Right lobe of liver (tissue), 6 donors: Measurements from ENCODE around the gene SLC6A9. TPM values are rescaled to one million over a fixed set of nuclear protein-coding genes. Genes with fewer than 3 reads are reported as not detected.

ENCODE experiments used
- ATAC-seq, 4 donors: fragments of 200-7000 bp; cut with Tn5 transposase; one replicate each; pipeline ENCODE4 v1.9.1; 2020; ENCODE audit warnings: mild to moderate bottlenecking in 4 of 4, moderate library complexity in 4 of 4
- DNase-seq, 3 donors: peaks; one replicate each; pipeline ENCODE4 v3.0.0-alpha.2; 2020
- H3K27ac ChIP-seq, 3 donors: fragments of 200-600 bp; one replicate each; pipeline ENCODE4 v1.8.0; 2022
- H3K27me3 ChIP-seq, 2 donors: fragments of 200-600 bp; one replicate each; pipeline ENCODE4 v1.8.0; 2022
- H3K36me3 ChIP-seq, 4 donors: fragments of 200-600 bp; sonication (generic) in 1 of 4; one replicate each; pipeline versions ENCODE4 v1.5.1 to v1.8.0; 2017 to 2022; ENCODE audit warnings: control low read depth in 1 of 4
- H3K4me1 ChIP-seq, 4 donors: fragments of 200-600 bp; sonication (generic) in 1 of 4; one replicate each; pipeline versions ENCODE4 v1.5.1 to v1.8.0; 2017 to 2022; ENCODE audit warnings: control low read depth in 1 of 4
- H3K4me3 ChIP-seq, 3 donors: fragments of 200-600 bp; one replicate each; pipeline ENCODE4 v1.8.0; 2022
- H3K9me3 ChIP-seq, 4 donors: fragments of 200-600 bp; sonication (generic) in 1 of 4; one replicate each; pipeline versions ENCODE4 v1.5.1 to v1.8.0; 2017 to 2022; ENCODE audit warnings: control low read depth in 1 of 4
- CTCF ChIP-seq, 4 donors: fragments of 200-600 bp in 3 of 4; fragments of 450-650 bp in 1 of 4; IDR thresholded peaks; one replicate each; pipeline versions ENCODE4 v1.5.1 to v1.8.0; 2016 to 2022; ENCODE audit warnings: antibody characterized with exemption in 4 of 4, mild to moderate bottlenecking in 2 of 4
- POLR2A ChIP-seq: fragments of 450-650 bp; IDR thresholded peaks from one replicate; pipeline ENCODE4 v1.6.1; 2017; ENCODE audit warnings: antibody characterized with exemption, mild to moderate bottlenecking
- WGBS: methylation state at CpG from one replicate; pipeline ENCODE4 v1.1.6; 2018; ENCODE audit warnings: low coverage, low lambda C conversion rate; ENCODE audit not compliant: insufficient coverage; ENCODE audit errors: missing lambda C conversion rate; 5-methylcytosine and 5-hydroxymethylcytosine counted together
- intact Hi-C, 2 donors: fragments of 100-400 bp; cut with DNase I; formaldehyde crosslinking; loops; one replicate each; pipeline versions ENCODE4 v1.11.2 to v1.14.1; 2022
- total RNA-seq, 6 experiments: library from RNA; depleted of rRNA in 2 of 6; stranded (reverse); fragments of >200 nt in 2 of 6; fragmentation: NEBNext Ultra II Directional in 3 of 6; extraction: Animal tissue kit (Norgen Biotek cat#: 25700) in 3 of 6; gene quantifications; one replicate each; pipeline versions ENCODE4 v1.1.0 to v1.2.4, GENCODE V29; 2016 to 2023
- donor health status: DM: no; HTN: yes; CAD: no.
- donor health status: DM: no; HTN: no; CAD: no.
- donor health status: DM: no; HTN: no; CAD: no.
- donor health status: DM: no; HTN: yes; CAD: no.
- donor health status: DM: no; HTN: yes; CAD: no.

The SLC6A9 gene
- total RNA-seq, 6 experiments from 2014 or later: 0.78 to 2.2 (median 1.9) TPM

- H3K4me1 ChIP-seq: peaks cover 0 to 37% (median 5%) of the 10 kb centered on the region in 4 donors
These were observed 31.5 kb upstream of the SLC6A9 start for GRCh38 chr1:44062656-44063179.

GRCh38 chr1:44061857-44062256 is 30.6 kb upstream of the SLC6A9 start:
- Histone ChIP-seq H3K9me3 (no peaks in the 10 kb centered on the region), H3K27me3 (no peaks in the 10 kb centered on the region), H3K36me3 (no peaks in the 10 kb centered on the region), H3K27ac (no peak overlapping the region), H3K4me3 (no peak overlapping the region), H3K4me1 (peaks cover 0 to 29% (median 2%) of the 10 kb centered on the region in 4 donors)
- intact Hi-C loops: no loop called here
- no peak for DNase-seq
- 80% methylated on average over 1 of the region's 2 CpGs for WGBS
- TF ChIP-seq POLR2A (no peak), CTCF (IDR thresholded peaks at IDR 0.05) (no peak)
- ATAC-seq: no peak

More at GRCh38 chr1:44062656-44063179, 31.5 kb upstream of the SLC6A9 start:
- no peak for ATAC-seq
- Histone ChIP-seq H3K27me3 (no peaks in the 10 kb centered on the region), H3K4me3 (no peak overlapping the region), H3K36me3 (no peaks in the 10 kb centered on the region), H3K9me3 (no peaks in the 10 kb centered on the region), H3K27ac (no peak overlapping the region)
- intact Hi-C loops: no loop called here
- 91% methylated on average over 5 of the region's 5 CpGs for WGBS
- TF ChIP-seq POLR2A (no peak), CTCF (IDR thresholded peaks at IDR 0.05) (no peak)
- no peak for DNase-seq

GRCh38 chr1:44060830-44061267 is 29.6 kb upstream of the SLC6A9 start:
- intact Hi-C loops: no loop called here
- DNase-seq (peak in 1 of 3 donors; percentile 69), ATAC-seq (peak; percentile 91 to 92 (median 91))
- H3K27ac ChIP-seq: peak overlapping the region in 1 of 3 donors; percentile 55
- no peaks in the 10 kb centered on the region for H3K36me3 ChIP-seq
- peaks cover 0 to 27% (median 2%) of the 10 kb centered on the region in 4 donors for H3K4me1 ChIP-seq
- H3K27me3 ChIP-seq: no peaks in the 10 kb centered on the region
- no peaks in the 10 kb centered on the region for H3K9me3 ChIP-seq
- peak overlapping the region in 1 of 3 donors; percentile 2 for H3K4me3 ChIP-seq
- TF ChIP-seq POLR2A (no peak), CTCF (IDR thresholded peaks at IDR 0.05) (no peak)
- WGBS: 23% methylated on average over 4 of the region's 4 CpGs

GRCh38 chr1:44059664-44060355 is 28.5 kb upstream of the SLC6A9 start:
- H3K4me1 ChIP-seq: peaks cover 0 to 27% (median 2%) of the 10 kb centered on the region in 4 donors
- no peaks in the 10 kb centered on the region for H3K27me3 ChIP-seq
- no peaks in the 10 kb centered on the region for H3K9me3 ChIP-seq
- ATAC-seq: peak in 1 of 4 donors; percentile 7
- no peak overlapping the region for H3K27ac ChIP-seq
- peak in 1 of 3 donors; percentile 11 for DNase-seq
- H3K36me3 ChIP-seq: no peaks in the 10 kb centered on the region
- H3K4me3 ChIP-seq: no peak overlapping the region
- TF ChIP-seq CTCF (IDR thresholded peaks at IDR 0.05) (no peak), POLR2A (no peak)
- intact Hi-C loops: no loop called here
- WGBS: 30% methylated on average over 1 of the region's 5 CpGs
